ENCODE measurements around the gene NPC1.

The NPC1 gene

GRCh38 chr18:23530195-23530594 lies 56.1 kb downstream of the NPC1 start:
- TF ChIP-seq FOXP2 (optimal IDR thresholded peaks at IDR 0.05; ENCODE audit: borderline replicate concordance, extremely low read depth, extremely low read length, insufficient read depth) (no peak), POLR2AphosphoS5 (IDR thresholded peaks at IDR 0.05; ENCODE audit: low read depth, low read length) (no peak)

GRCh38 chr18:23529604-23530003 lies 56.7 kb downstream of the NPC1 start:
- TF ChIP-seq FOXP2 (optimal IDR thresholded peaks at IDR 0.05; ENCODE audit: borderline replicate concordance, extremely low read depth, extremely low read length, insufficient read depth) (no peak), POLR2AphosphoS5 (IDR thresholded peaks at IDR 0.05; ENCODE audit: low read depth, low read length) (no peak)

- TF ChIP-seq REST (IDR thresholded peaks at IDR 0.05; ENCODE audit: insufficient read depth in 1 of 2, low read depth in 2 of 2, low read length in 2 of 2) (no peak), FOXP2 (optimal IDR thresholded peaks at IDR 0.05; ENCODE audit: borderline replicate concordance, extremely low read depth, extremely low read length, insufficient read depth) (no peak), POLR2AphosphoS5 (IDR thresholded peaks at IDR 0.05; ENCODE audit: low read depth, low read length) (no peak), TAF1 (IDR thresholded peaks at IDR 0.05; ENCODE audit: borderline replicate concordance, insufficient read depth, low read length) (no peak), SIN3A (IDR thresholded peaks at IDR 0.05; ENCODE audit: borderline replicate concordance, insufficient read depth, low read length) (no peak)
These were observed 57.5 kb downstream of the NPC1 start for GRCh38 chr18:23528580-23529472.

GRCh38 chr18:23526501-23527063 lies 59.7 kb downstream of the NPC1 start:
- TF ChIP-seq FOXP2 (optimal IDR thresholded peaks at IDR 0.05; ENCODE audit: borderline replicate concordance, extremely low read depth, extremely low read length, insufficient read depth) (no peak), REST (IDR thresholded peaks at IDR 0.05; ENCODE audit: insufficient read depth in 1 of 2, low read depth in 2 of 2, low read length in 2 of 2) (no peak), POLR2AphosphoS5 (IDR thresholded peaks at IDR 0.05; ENCODE audit: low read depth, low read length) (no peak), TAF1 (IDR thresholded peaks at IDR 0.05; ENCODE audit: borderline replicate concordance, insufficient read depth, low read length) (no peak), SIN3A (IDR thresholded peaks at IDR 0.05; ENCODE audit: borderline replicate concordance, insufficient read depth, low read length) (no peak)

- TF ChIP-seq POLR2AphosphoS5 (IDR thresholded peaks at IDR 0.05; ENCODE audit: low read depth, low read length): no peak
- no peak for TF ChIP-seq FOXP2 (optimal IDR thresholded peaks at IDR 0.05; ENCODE audit: borderline replicate concordance, extremely low read depth, extremely low read length, insufficient read depth)
- no peak for TF ChIP-seq REST (IDR thresholded peaks at IDR 0.05; ENCODE audit: insufficient read depth in 1 of 2, low read depth in 2 of 2, low read length in 2 of 2)
- no peak for TF ChIP-seq TAF1 (IDR thresholded peaks at IDR 0.05; ENCODE audit: borderline replicate concordance, insufficient read depth, low read length)
These were observed 62.0 kb downstream of the NPC1 start for GRCh38 chr18:23524213-23524707.

Measured in PFSK-1 (cell line).